Lung (tissue), 12 donors: ENCODE data around the gene INF2. TPM values are rescaled to one million over a fixed set of nuclear protein-coding genes. Genes with fewer than 3 reads are reported as not detected.

Experiments
- ATAC-seq: fragments of 200-7000 bp; cut with Tn5 transposase; one replicate; pipeline ENCODE4 v1.9.1; 2020; ENCODE audit warnings: moderate number of reproducible peaks; ENCODE audit not compliant: insufficient read depth, low FRiP score
- DNase-seq, 3 donors: peaks; one replicate each; pipeline ENCODE4 v3.0.0-alpha.2; 2013 to 2017
- H3K27ac ChIP-seq, 2 donors: one replicate each; pipeline ENCODE4 v1.5.1; 2013; ENCODE audit warnings: mild to moderate bottlenecking in 2 of 2, moderate library complexity in 2 of 2, control low read depth in 1 of 2, inconsistent platforms in 1 of 2, low read depth in 1 of 2, low read length in 1 of 2
- H3K27me3 ChIP-seq, 3 donors: one replicate each; pipeline ENCODE4 v1.5.1; 2013; ENCODE audit warnings: low read length in 2 of 3; ENCODE audit not compliant: control insufficient read depth in 3 of 3, insufficient read depth in 3 of 3
- H3K36me3 ChIP-seq, 4 donors: one replicate each; pipeline ENCODE4 v1.5.1; 2013; ENCODE audit warnings: low read length in 4 of 4, mild to moderate bottlenecking in 1 of 4, moderate library complexity in 1 of 4; ENCODE audit not compliant: control insufficient read depth in 4 of 4, insufficient read depth in 4 of 4
- H3K4me1 ChIP-seq, 5 donors: one replicate each; pipeline ENCODE4 v1.5.1; 2013; ENCODE audit warnings: low read length in 5 of 5, mild to moderate bottlenecking in 2 of 5, moderate library complexity in 1 of 5; ENCODE audit not compliant: control insufficient read depth in 5 of 5, insufficient read depth in 5 of 5
- H3K4me3 ChIP-seq: one replicate; pipeline ENCODE4 v1.5.1; 2013; ENCODE audit warnings: mild to moderate bottlenecking, control low read depth, moderate library complexity
- H3K9ac ChIP-seq, 2 donors: one replicate each; pipeline ENCODE4 v1.5.1; 2013; ENCODE audit warnings: low read length in 2 of 2, control low read depth in 1 of 2; ENCODE audit not compliant: insufficient read depth in 1 of 2
- H3K9me3 ChIP-seq, 4 donors: one replicate each; pipeline ENCODE4 v1.5.1; 2013; ENCODE audit warnings: low read length in 3 of 4, mild to moderate bottlenecking in 1 of 4, moderate library complexity in 1 of 4; ENCODE audit not compliant: control insufficient read depth in 4 of 4, insufficient read depth in 3 of 4
- WGBS, 2 donors: extraction: QIAGEN DNeasy Blood & Tissue Kit; methylation state at CpG; one replicate each; pipeline ENCODE4 v1.1.7; 2013; 5-methylcytosine and 5-hydroxymethylcytosine counted together
- polyA plus RNA-seq, 2 donors: library from polyadenylated mRNA; stranded (reverse); fragments of 200-250 nt; gene quantifications; one replicate each; pipeline ENCODE4 v1.2.1, GENCODE V29; 2013
- total RNA-seq, 2 donors: library from RNA; depleted of rRNA in 1 of 2; stranded (reverse); fragments of >200 nt in 1 of 2; gene quantifications; one replicate each; pipeline ENCODE4 v1.2.1, GENCODE V29; 2014 to 2021
- TF ChIP-seq, protein P1 (sequence below): IDR thresholded peaks from 2 replicates; pipeline ENCODE4 v1.5.1; 2012; ENCODE audit warnings: mild to moderate bottlenecking; ENCODE audit errors: control extremely low read depth, extremely low read depth
- donor health status: control.
- donor health status: control.
- donor health status: Bipolar disorder and iron deficiency.
- donor health status: healthy.
- donor health status: DM: yes; HTN: yes; CAD: no.

Gene INF2
- total and polyA plus RNA-seq, 4 donors, result 46.1 to 119 (median 78.4) TPM

DNA sequence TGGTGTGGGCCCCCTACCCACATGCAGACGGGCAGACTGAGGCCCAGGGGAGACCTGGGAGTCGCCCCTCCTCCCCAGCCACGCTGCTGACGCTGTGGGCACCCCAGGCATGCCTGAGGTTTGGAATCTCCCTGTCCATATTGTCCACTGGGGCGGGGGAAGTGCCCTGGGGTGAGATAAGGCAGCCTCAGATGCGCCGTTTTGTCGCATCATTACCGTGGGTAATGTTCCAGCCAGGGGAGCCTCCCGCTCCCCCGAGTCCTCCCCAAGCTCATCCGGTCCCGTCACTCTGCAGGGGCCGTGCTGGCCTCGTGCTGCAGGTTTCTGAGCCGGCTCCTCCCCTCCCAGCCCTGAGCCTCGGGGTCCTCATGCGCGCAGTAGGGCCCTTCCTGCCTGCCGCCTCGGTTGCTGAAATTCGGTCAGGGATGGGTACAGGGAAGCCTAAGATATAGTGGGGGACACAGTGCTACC lies 11.4 kb downstream of the INF2 start:
- Histone ChIP-seq H3K27ac (no peak overlapping the region), H3K4me3 (no peak overlapping the region), H3K27me3 (no peaks in the 10 kb centered on the region), H3K9me3 (no peaks in the 10 kb centered on the region), H3K4me1 (peaks cover 2 to 38% (median 10%) of the 10 kb centered on the region in 5 donors), H3K36me3 (peaks cover 0 to 48% (median 14%) of the 10 kb centered on the region in 4 donors), H3K9ac (no peak overlapping the region)
- no peak for DNase-seq
- TF ChIP-seq, protein P1, sequence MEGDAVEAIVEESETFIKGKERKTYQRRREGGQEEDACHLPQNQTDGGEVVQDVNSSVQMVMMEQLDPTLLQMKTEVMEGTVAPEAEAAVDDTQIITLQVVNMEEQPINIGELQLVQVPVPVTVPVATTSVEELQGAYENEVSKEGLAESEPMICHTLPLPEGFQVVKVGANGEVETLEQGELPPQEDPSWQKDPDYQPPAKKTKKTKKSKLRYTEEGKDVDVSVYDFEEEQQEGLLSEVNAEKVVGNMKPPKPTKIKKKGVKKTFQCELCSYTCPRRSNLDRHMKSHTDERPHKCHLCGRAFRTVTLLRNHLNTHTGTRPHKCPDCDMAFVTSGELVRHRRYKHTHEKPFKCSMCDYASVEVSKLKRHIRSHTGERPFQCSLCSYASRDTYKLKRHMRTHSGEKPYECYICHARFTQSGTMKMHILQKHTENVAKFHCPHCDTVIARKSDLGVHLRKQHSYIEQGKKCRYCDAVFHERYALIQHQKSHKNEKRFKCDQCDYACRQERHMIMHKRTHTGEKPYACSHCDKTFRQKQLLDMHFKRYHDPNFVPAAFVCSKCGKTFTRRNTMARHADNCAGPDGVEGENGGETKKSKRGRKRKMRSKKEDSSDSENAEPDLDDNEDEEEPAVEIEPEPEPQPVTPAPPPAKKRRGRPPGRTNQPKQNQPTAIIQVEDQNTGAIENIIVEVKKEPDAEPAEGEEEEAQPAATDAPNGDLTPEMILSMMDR, result no peak
- ATAC-seq, result no peak
- WGBS, 2 donors, result 63 to 83% methylated on average over 22 of the region's 22 CpGs

DNA sequence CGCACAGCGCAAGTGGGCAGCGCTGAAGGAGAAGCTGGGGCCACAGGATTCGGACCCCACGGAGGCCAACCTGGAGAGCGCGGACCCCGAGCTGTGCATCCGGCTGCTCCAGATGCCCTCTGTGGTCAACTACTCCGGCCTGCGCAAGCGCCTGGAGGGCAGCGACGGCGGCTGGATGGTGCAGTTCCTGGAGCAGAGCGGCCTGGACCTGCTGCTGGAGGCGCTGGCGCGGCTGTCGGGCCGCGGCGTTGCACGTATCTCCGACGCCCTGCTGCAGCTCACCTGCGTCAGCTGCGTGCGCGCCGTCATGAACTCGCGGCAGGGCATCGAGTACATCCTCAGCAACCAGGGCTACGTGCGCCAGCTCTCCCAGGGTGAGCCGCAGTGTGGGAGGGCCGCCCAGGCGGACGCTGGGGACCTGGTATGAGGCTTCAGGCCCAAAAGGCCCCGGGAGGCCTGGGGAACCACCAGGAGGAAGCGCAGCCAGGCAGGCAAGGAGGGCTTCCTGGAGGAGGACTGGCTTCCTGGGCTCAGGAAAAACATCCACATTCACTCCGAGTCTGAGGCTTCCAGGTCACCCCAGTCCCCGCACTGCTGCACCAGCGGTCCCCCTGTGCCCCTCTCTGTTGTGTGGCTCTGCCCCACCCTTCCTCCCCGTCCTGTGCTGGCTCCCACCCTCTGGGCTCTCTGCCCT lies 12.1 kb downstream of the INF2 start:
- Histone ChIP-seq H3K36me3 (peaks cover 0 to 47% (median 12%) of the 10 kb centered on the region in 4 donors), H3K9ac (no peak overlapping the region), H3K4me3 (no peak overlapping the region), H3K9me3 (no peaks in the 10 kb centered on the region), H3K4me1 (peaks cover 2 to 38% (median 10%) of the 10 kb centered on the region in 5 donors), H3K27ac (no peak overlapping the region), H3K27me3 (no peaks in the 10 kb centered on the region)
- DNase-seq (no peak), ATAC-seq (no peak)
- WGBS, 2 donors, result 92 to 93% methylated on average over 43 to 46 of the region's 46 CpGs
- TF ChIP-seq, protein P1, result no peak

DNA sequence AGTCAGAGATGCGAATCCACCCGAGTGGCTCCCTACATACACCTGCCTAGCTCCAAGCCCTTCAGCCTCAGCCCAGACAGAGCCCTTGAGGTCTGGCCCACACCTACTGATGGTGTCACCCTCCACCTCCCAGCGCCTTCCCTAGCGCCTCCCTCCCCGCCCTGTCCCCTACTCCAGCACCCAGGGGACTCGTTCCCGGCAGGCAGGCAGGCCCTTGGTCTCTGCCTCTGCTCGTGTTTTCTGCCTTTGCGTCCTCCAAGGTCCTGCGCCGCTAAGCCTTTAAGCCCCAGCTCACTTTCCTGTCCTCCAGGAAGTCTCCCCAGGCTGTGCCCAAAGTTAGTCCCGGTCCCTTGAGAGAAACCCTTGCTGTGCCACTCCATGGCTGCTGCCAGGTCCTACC lies 12.7 kb downstream of the INF2 start:
- TF ChIP-seq, protein P1, result no peak
- Histone ChIP-seq H3K4me1 (peaks cover 2 to 38% (median 10%) of the 10 kb centered on the region in 5 donors), H3K27me3 (no peaks in the 10 kb centered on the region), H3K27ac (no peak overlapping the region), H3K9ac (no peak overlapping the region), H3K4me3 (no peak overlapping the region), H3K36me3 (peaks cover 0 to 49% (median 12%) of the 10 kb centered on the region in 4 donors), H3K9me3 (no peaks in the 10 kb centered on the region)
- DNase-seq (no peak), ATAC-seq (no peak)
- WGBS, 2 donors, result 81 to 86% methylated on average over 12 of the region's 12 CpGs
